ENCODE measurements around the gene MYH13. TPM values are rescaled to one million over a fixed set of nuclear protein-coding genes. Genes with fewer than 3 reads are reported as not detected.

MYH13 gene
- total and polyA plus RNA-seq, 10 of the 15 experiments (the other 5 are each of a cell fraction or from before 2014, with no cell fraction given), result 0.01 to 0.04 (median 0.03) TPM; not detected in 4

- Histone ChIP-seq H3K9ac (ENCODE audit: control insufficient read depth, insufficient read depth, low read length) (no peak overlapping the region), H3K4me3 (no peak overlapping the region), H3K79me2 (ENCODE audit: control insufficient read depth, insufficient read depth, low read length) (no peaks in the 10 kb centered on the region), H3K4me1 (ENCODE audit: control insufficient read depth, insufficient read depth, low read length) (no peaks in the 10 kb centered on the region), H2AFZ (ENCODE audit: control insufficient read depth, low read depth, low read length) (no peak overlapping the region), H3K36me3 (ENCODE audit: control insufficient read depth in 2 of 2, insufficient read depth in 2 of 2, low read length in 1 of 2) (no peaks in the 10 kb centered on the region), H3K27ac (ENCODE audit: control insufficient read depth, insufficient read depth) (no peak overlapping the region), H3K27me3 (replicated peaks in 1 of 2; ENCODE audit: control insufficient read depth in 2 of 2, insufficient read depth in 2 of 2, low read length in 1 of 2) (no peaks in the 10 kb centered on the region), H3K9me3 (replicated peaks; ENCODE audit: control insufficient read depth, insufficient read depth, low read length) (no peaks in the 10 kb centered on the region), H4K20me1 (ENCODE audit: control insufficient read depth, insufficient read depth) (no peaks in the 10 kb centered on the region), H3K4me2 (ENCODE audit: control insufficient read depth, insufficient read depth) (no peak overlapping the region)
- ATAC-seq, result no peak
- ChIA-PET CTCF (no interaction called here), SMC1A (ENCODE audit: uncharacterized antibody, unreplicated experiment) (no interaction called here), POLR2A (no interaction called here), RAD21 (ENCODE audit: unreplicated experiment) (no interaction called here)
- no peak for TF ChIP-seq MTA2 (IDR thresholded peaks at IDR 0.05; ENCODE audit: low read depth)
- TF ChIP-seq CTCF (IDR thresholded peaks at IDR 0.05 in 2 of 3, conservative IDR thresholded peaks at IDR 0.05 in 1 of 3; ENCODE audit: control insufficient read depth in 2 of 3, extremely low read depth in 1 of 3, insufficient read depth in 1 of 3, low read depth in 3 of 3, low read length in 3 of 3), result no peak
- TF ChIP-seq, protein P1, sequence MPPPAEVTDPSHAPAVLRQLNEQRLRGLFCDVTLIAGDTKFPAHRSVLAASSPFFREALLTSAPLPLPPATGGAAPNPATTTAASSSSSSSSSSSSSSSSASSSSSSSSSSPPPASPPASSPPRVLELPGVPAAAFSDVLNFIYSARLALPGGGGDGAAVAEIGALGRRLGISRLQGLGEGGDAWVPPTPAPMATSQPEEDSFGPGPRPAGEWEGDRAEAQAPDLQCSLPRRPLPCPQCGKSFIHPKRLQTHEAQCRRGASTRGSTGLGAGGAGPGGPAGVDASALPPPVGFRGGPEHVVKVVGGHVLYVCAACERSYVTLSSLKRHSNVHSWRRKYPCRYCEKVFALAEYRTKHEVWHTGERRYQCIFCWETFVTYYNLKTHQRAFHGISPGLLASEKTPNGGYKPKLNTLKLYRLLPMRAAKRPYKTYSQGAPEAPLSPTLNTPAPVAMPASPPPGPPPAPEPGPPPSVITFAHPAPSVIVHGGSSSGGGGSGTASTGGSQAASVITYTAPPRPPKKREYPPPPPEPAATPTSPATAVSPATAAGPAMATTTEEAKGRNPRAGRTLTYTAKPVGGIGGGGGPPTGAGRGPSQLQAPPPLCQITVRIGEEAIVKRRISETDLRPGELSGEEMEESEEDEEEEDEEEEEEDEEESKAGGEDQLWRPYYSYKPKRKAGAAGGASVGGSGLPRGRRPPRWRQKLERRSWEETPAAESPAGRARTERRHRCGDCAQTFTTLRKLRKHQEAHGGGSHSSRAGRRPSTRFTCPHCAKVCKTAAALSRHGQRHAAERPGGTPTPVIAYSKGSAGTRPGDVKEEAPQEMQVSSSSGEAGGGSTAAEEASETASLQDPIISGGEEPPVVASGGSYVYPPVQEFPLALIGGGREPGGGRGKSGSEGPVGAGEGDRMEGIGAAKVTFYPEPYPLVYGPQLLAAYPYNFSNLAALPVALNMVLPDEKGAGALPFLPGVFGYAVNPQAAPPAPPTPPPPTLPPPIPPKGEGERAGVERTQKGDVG (CRISPR knock-in tag; IDR thresholded peaks at IDR 0.05), result no peak
- no peak for TF ChIP-seq SUZ12 (IDR thresholded peaks at IDR 0.05; ENCODE audit: unreplicated experiment)
- TF ChIP-seq SPI1 (IDR thresholded peaks at IDR 0.05; ENCODE audit: borderline replicate concordance, insufficient read depth, low read depth, low read length), result no peak
- no peak for TF ChIP-seq POLR2AphosphoS2 (IDR thresholded peaks at IDR 0.05; ENCODE audit: low read depth, low read length)
- no peak for TF ChIP-seq POLR2A (IDR thresholded peaks at IDR 0.05; ENCODE audit: low read depth, low read length)
- no peak for TF ChIP-seq ASH2L (IDR thresholded peaks at IDR 0.05; ENCODE audit: borderline replicate concordance, low read depth)
- TF ChIP-seq JUNB (IDR thresholded peaks at IDR 0.05), result no peak
- TF ChIP-seq RAD21 (IDR thresholded peaks at IDR 0.05; ENCODE audit: insufficient read depth, low read depth, low read length), result no peak
- TF ChIP-seq NBN (IDR thresholded peaks at IDR 0.05), result no peak
- no peak for TF ChIP-seq SIN3A (IDR thresholded peaks at IDR 0.05; ENCODE audit: low read depth, low read length)
- TF ChIP-seq STAT3 (IDR thresholded peaks at IDR 0.05; ENCODE audit: low read depth, low read length), result no peak
- TF ChIP-seq MEF2B (IDR thresholded peaks at IDR 0.05; ENCODE audit: partially characterized antibody, poor library complexity, severe bottlenecking), result no peak
- TF ChIP-seq TAF1 (IDR thresholded peaks at IDR 0.05; ENCODE audit: borderline replicate concordance, low read depth, low read length), result no peak
- TF ChIP-seq ZNF384 (IDR thresholded peaks at IDR 0.05; ENCODE audit: borderline replicate concordance, low read depth, low read length), result no peak
- no TSS peak for BruUV-seq (replicated peaks)
- in situ Hi-C loops (cut with MboI), result no loop called here
- no peak for FAIRE-seq
- intact Hi-C loops (cut with micrococcal nuclease; ENCODE audit: unreplicated experiment), result no loop called here
- DNase-seq (ENCODE audit: low read depth, low spot score), result no peak
- WGBS (ENCODE audit: insufficient coverage, insufficient replicate concordance, low lambda C conversion rate, missing lambda C conversion rate), result 10% methylated on average over 10 of the region's 10 CpGs
Measured at GRCh38 chr17:10337136-10337535, 35.7 kb downstream of the MYH13 start.

Measured in GM12878 (cell line).